ENCODE data around the gene CYP51A1. TPM values are rescaled to one million over a fixed set of nuclear protein-coding genes. Genes with fewer than 3 reads are reported as not detected.

The CYP51A1 gene
- total RNA-seq, 1 experiment from 2014 or later, result 80.0 TPM

DNA sequence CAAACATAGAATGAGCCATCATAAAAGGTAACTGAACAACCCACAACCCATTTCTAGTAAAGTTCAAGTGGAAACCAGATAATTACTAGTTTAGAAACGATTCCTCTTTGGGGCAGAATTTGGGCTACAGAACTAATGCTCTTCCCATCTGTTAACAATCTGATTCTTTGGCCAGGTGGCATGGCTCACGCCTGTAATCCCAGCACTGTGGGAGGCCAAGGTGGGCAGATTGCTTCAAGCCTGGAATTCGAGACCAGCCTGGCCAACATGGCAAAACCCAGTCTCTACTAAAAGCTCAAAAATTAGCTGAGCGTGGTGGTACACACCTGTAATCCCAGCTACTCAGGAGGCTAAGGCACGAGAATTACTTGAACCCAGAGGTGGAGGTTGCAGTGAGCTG is 18.5 kb downstream of the CYP51A1 start:
- H3K9me3 Mint-ChIP-seq, result no peaks in the 10 kb centered on the region
- no peak overlapping the region for H3K4me2 ChIP-seq (ENCODE audit: insufficient read depth, insufficient read length, low read length)
- H3K23me2 ChIP-seq (ENCODE audit: insufficient read length, low read depth, low read length, poor library complexity, severe bottlenecking), result no peaks in the 10 kb centered on the region
- H3T11ph ChIP-seq (ENCODE audit: low read length), result no peak overlapping the region
- H3K27ac Mint-ChIP-seq, result no peak overlapping the region
- H3K4me1 Mint-ChIP-seq, result no peaks in the 10 kb centered on the region
- TF ChIP-seq, protein P1, sequence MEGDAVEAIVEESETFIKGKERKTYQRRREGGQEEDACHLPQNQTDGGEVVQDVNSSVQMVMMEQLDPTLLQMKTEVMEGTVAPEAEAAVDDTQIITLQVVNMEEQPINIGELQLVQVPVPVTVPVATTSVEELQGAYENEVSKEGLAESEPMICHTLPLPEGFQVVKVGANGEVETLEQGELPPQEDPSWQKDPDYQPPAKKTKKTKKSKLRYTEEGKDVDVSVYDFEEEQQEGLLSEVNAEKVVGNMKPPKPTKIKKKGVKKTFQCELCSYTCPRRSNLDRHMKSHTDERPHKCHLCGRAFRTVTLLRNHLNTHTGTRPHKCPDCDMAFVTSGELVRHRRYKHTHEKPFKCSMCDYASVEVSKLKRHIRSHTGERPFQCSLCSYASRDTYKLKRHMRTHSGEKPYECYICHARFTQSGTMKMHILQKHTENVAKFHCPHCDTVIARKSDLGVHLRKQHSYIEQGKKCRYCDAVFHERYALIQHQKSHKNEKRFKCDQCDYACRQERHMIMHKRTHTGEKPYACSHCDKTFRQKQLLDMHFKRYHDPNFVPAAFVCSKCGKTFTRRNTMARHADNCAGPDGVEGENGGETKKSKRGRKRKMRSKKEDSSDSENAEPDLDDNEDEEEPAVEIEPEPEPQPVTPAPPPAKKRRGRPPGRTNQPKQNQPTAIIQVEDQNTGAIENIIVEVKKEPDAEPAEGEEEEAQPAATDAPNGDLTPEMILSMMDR (conservative IDR thresholded peaks at IDR 0.05), result no peak
- no peak overlapping the region for H3K9ac ChIP-seq (ENCODE audit: extremely low read depth, insufficient read length, low read length)
- no peak overlapping the region for H2BK15ac ChIP-seq (ENCODE audit: low read depth, low read length)
- H2BK120ac ChIP-seq (ENCODE audit: low read depth, low read length, poor library complexity, severe bottlenecking), result no peak overlapping the region
- H4K91ac ChIP-seq (ENCODE audit: insufficient read length, low read depth, low read length), result no peak overlapping the region
- H2BK20ac ChIP-seq (ENCODE audit: low read depth, low read length, poor library complexity, severe bottlenecking), result no peak overlapping the region
- H3K18ac ChIP-seq (ENCODE audit: insufficient read length, low read depth, low read length), result no peak overlapping the region
- WGBS (ENCODE audit: extremely low coverage, insufficient read length, low lambda C conversion rate), result no CpG with 5 or more reads among the region's 5 CpGs
- H2BK5ac ChIP-seq (ENCODE audit: insufficient read length, low read length), result no peak overlapping the region
- H4K8ac ChIP-seq (replicated peaks; ENCODE audit: insufficient read length, low read depth, low read length), result no peak overlapping the region
- H4K20me1 ChIP-seq (ENCODE audit: control insufficient read depth, insufficient read depth, insufficient read length), result no peaks in the 10 kb centered on the region
- no peak overlapping the region for H3K14ac ChIP-seq (ENCODE audit: insufficient read depth, low read length)
- H3K4ac ChIP-seq (ENCODE audit: low read depth, low read length), result no peak overlapping the region
- H3K56ac ChIP-seq (ENCODE audit: insufficient read length, low read depth, low read length), result no peak overlapping the region
- H3K23ac ChIP-seq (ENCODE audit: insufficient read length, low read depth, low read length), result no peak overlapping the region
- H3K27ac ChIP-seq (ENCODE audit: insufficient read length, low read depth, low read length), result no peak overlapping the region
- no peak overlapping the region for H2BK12ac ChIP-seq (ENCODE audit: insufficient read length, low read depth, low read length)
- H3K79me2 ChIP-seq (ENCODE audit: insufficient read depth, low read length), result peaks cover 10% of the 10 kb centered on the region; the same call in 1 of the 2 replicates
- H3K9me3 ChIP-seq (ENCODE audit: control insufficient read depth, low read depth, low read length), result no peaks in the 10 kb centered on the region
- H3K4me1 ChIP-seq (ENCODE audit: insufficient read depth, low read length), result no peaks in the 10 kb centered on the region
- peaks cover 16 to 52% (median 38%) of the 10 kb centered on the region in 3 experiments; a peak in 6 of 7 replicates for H3K36me3 Mint-ChIP-seq (ENCODE audit: insufficient read depth in 1 of 3, low read depth in 3 of 3)
- H3K4me3 Mint-ChIP-seq, result no peak overlapping the region
- no peak for DNase-seq
- H3K27me3 Mint-ChIP-seq (ENCODE audit: low read depth), result no peaks in the 10 kb centered on the region
- no peak overlapping the region for H2AK5ac ChIP-seq (ENCODE audit: insufficient read length, low read length)
- H4K5ac ChIP-seq (ENCODE audit: insufficient read length, low read depth, low read length), result no peak overlapping the region
- no peaks in the 10 kb centered on the region for H3K79me1 ChIP-seq (ENCODE audit: insufficient read depth, low read depth, low read length, poor library complexity, severe bottlenecking)
- H3K27me3 ChIP-seq (ENCODE audit: insufficient read depth, low read length), result no peaks in the 10 kb centered on the region
- H2AFZ ChIP-seq (ENCODE audit: low read length), result no peak overlapping the region

Data from H9 (cell line).